Activated CD4-positive, alpha-beta memory T cell treated with anti-CD3 and anti-CD28 coated beads, Interleukin-2, amount 10 ng/mL, durations not matched to agents 7 days and 5 days (primary cell): ENCODE measurements around the gene ARF3. TPM values are rescaled to one million over a fixed set of nuclear protein-coding genes. Genes with fewer than 3 reads are reported as not detected.

ENCODE experiments used
- CTCF ChIA-PET: fragments of 350-600 bp; sonication (Branson Sonifier 250); formaldehyde crosslinking; loops from one replicate; lab custom pipeline; 2021; ENCODE audit warnings: antibody characterized with exemption, inconsistent platforms; lab: Charles Lee
- POLR2A ChIA-PET: fragments of 350-600 bp; sonication (Branson Sonifier 250); formaldehyde crosslinking; loops from one replicate; lab custom pipeline; 2021; ENCODE audit warnings: antibody characterized with exemption; lab: Charles Lee
- DNase-seq: peaks from one replicate; pipeline ENCODE4 v3.0.0-alpha.2; 2020
- H3K27ac Mint-ChIP-seq: one replicate; pipeline ENCODE4 v1.8.0; 2021; ENCODE audit warnings: mild to moderate bottlenecking, mixed read lengths
- H3K27me3 Mint-ChIP-seq: one replicate; pipeline ENCODE4 v1.8.0; 2021; ENCODE audit warnings: mixed read lengths
- H3K36me3 Mint-ChIP-seq: one replicate; pipeline ENCODE4 v1.8.0; 2021; ENCODE audit warnings: low read depth, mixed read lengths
- H3K4me1 Mint-ChIP-seq: one replicate; pipeline ENCODE4 v1.8.0; 2021; ENCODE audit warnings: mixed read lengths
- H3K4me3 Mint-ChIP-seq: one replicate; pipeline ENCODE4 v1.8.0; 2021; ENCODE audit warnings: mild to moderate bottlenecking, mixed read lengths
- H3K9me3 Mint-ChIP-seq: one replicate; pipeline ENCODE4 v1.8.0; 2021; ENCODE audit warnings: mixed read lengths
- total RNA-seq, 2 experiments: library from RNA; stranded (reverse); gene quantifications; one replicate each; pipeline ENCODE4 v1.2.3, GENCODE V29; 2021

ARF3 gene
- total RNA-seq, 2 experiments from 2014 or later, result 114 to 122 TPM

GRCh38 chr12:48936379-48936979 is 20.8 kb downstream of the ARF3 start:
- H3K27ac Mint-ChIP-seq, result no peak overlapping the region
- CTCF ChIA-PET, result interaction anchor here (0.7 to 6.3 kb wide), 22 partner anchors 8 to 226 kb away, joined by 3 to 76 read pairs (median 4); partner anchors contain the start of genes ARF3, DDX23, FKBP11 and RND1

GRCh38 chr12:48934312-48934706 is 23.0 kb downstream of the ARF3 start:
- no peak for DNase-seq
- H3K27ac Mint-ChIP-seq, result peak overlapping the region; percentile 96
- H3K4me3 Mint-ChIP-seq, result peak overlapping the region; percentile 64
- peaks cover 33% of the 10 kb centered on the region for H3K4me1 Mint-ChIP-seq
- CTCF ChIA-PET, result interaction anchor here (1.0 to 6.3 kb wide), 16 partner anchors 9 to 154 kb away, joined by 3 to 76 read pairs (median 6); partner anchors contain the start of genes ARF3, DDX23, FKBP11 and WNT1
- no peaks in the 10 kb centered on the region for H3K9me3 Mint-ChIP-seq
- peaks cover 53% of the 10 kb centered on the region for H3K36me3 Mint-ChIP-seq
- POLR2A ChIA-PET, result interaction anchor here (0.7 to 5.6 kb wide), 8 partner anchors 9 to 82 kb away, joined by 3 to 33 read pairs (median 6); partner anchors contain the start of genes DDX23, FKBP11, RND1 and WNT1
- no peaks in the 10 kb centered on the region for H3K27me3 Mint-ChIP-seq

More at GRCh38 chr12:48936379-48936979, 20.8 kb downstream of the ARF3 start:
- Mint-ChIP-seq H3K4me3 (no peak overlapping the region), H3K4me1 (peaks cover 28% of the 10 kb centered on the region), H3K27me3 (no peaks in the 10 kb centered on the region), H3K36me3 (peaks cover 50% of the 10 kb centered on the region), H3K9me3 (no peaks in the 10 kb centered on the region)
- peak; percentile 83 for DNase-seq
- POLR2A ChIA-PET, result interaction anchor here (1.5 to 5.6 kb wide), 3 partner anchors 12 to 84 kb away, joined by 3 to 33 read pairs (median 30); partner anchors contain the start of genes DDX23 and FKBP11

GRCh38 chr12:48933664-48934311 is 23.5 kb downstream of the ARF3 start:
- Mint-ChIP-seq H3K36me3 (peaks cover 50% of the 10 kb centered on the region), H3K4me1 (peaks cover 33% of the 10 kb centered on the region), H3K27ac (peak overlapping the region; percentile 96), H3K4me3 (peak overlapping the region; percentile 64), H3K27me3 (no peaks in the 10 kb centered on the region), H3K9me3 (no peaks in the 10 kb centered on the region)
- CTCF ChIA-PET, result interaction anchor here (0.7 to 6.3 kb wide), 16 partner anchors 8 to 154 kb away, joined by 3 to 76 read pairs (median 6); partner anchors contain the start of genes DDX23, FKBP11 and WNT1
- POLR2A ChIA-PET, result interaction anchor here (0.5 to 5.6 kb wide), 10 partner anchors 9 to 218 kb away, joined by 3 to 33 read pairs (median 4); partner anchors contain the start of genes DDX23, FKBP11 and RND1
- DNase-seq, result peak; percentile 54

GRCh38 chr12:48932878-48933277 is 24.4 kb downstream of the ARF3 start:
- Mint-ChIP-seq H3K36me3 (peaks cover 48% of the 10 kb centered on the region), H3K4me1 (peaks cover 33% of the 10 kb centered on the region), H3K9me3 (no peaks in the 10 kb centered on the region), H3K27me3 (no peaks in the 10 kb centered on the region), H3K27ac (peak overlapping the region; percentile 96), H3K4me3 (peak overlapping the region; percentile 61)
- ChIA-PET POLR2A (interaction anchor here (0.7 to 5.5 kb wide), 6 partner anchors 8 to 87 kb away, joined by 3 to 30 read pairs (median 4); partner anchors contain the start of genes FKBP11 and RND1), CTCF (interaction anchor here (0.6 to 6.3 kb wide), 5 partner anchors 7 to 81 kb away, joined by 3 to 76 read pairs (median 5); partner anchors contain the start of genes DDX23 and FKBP11)
- peak; percentile 29 for DNase-seq

- DNase-seq, result no peak
- CTCF ChIA-PET, result interaction anchor here (0.6 to 1.4 kb wide), 4 partner anchors 9 to 78 kb away, joined by 3 to 6 read pairs (median 4); partner anchors contain the start of gene DDX23
- Mint-ChIP-seq H3K27ac (no peak overlapping the region), H3K27me3 (no peaks in the 10 kb centered on the region), H3K4me3 (no peak overlapping the region), H3K36me3 (peaks cover 46% of the 10 kb centered on the region), H3K4me1 (peaks cover 43% of the 10 kb centered on the region), H3K9me3 (no peaks in the 10 kb centered on the region)
- POLR2A ChIA-PET, result interaction anchor here (1.0 to 1.4 kb wide), 2 partner anchors 12 to 78 kb away, joined by 3 to 7 read pairs; partner anchors contain the start of gene DDX23
Observed at GRCh38 chr12:48930475-48930874, 26.8 kb downstream of the ARF3 start.

- no peak for DNase-seq
- no peaks in the 10 kb centered on the region for H3K27me3 Mint-ChIP-seq
- POLR2A ChIA-PET, result interaction anchor here (1.0 to 1.4 kb wide), 2 partner anchors 12 to 77 kb away, joined by 3 to 7 read pairs; partner anchors contain the start of gene DDX23
- H3K4me3 Mint-ChIP-seq, result no peak overlapping the region
- H3K36me3 Mint-ChIP-seq, result peaks cover 43% of the 10 kb centered on the region
- H3K9me3 Mint-ChIP-seq, result no peaks in the 10 kb centered on the region
- H3K27ac Mint-ChIP-seq, result no peak overlapping the region
- CTCF ChIA-PET, result interaction anchor here (0.7 to 1.4 kb wide), 4 partner anchors 10 to 77 kb away, joined by 3 to 6 read pairs (median 3); partner anchors contain the start of gene DDX23
- H3K4me1 Mint-ChIP-seq, result peaks cover 40% of the 10 kb centered on the region
Observed at GRCh38 chr12:48929551-48929950, 27.7 kb downstream of the ARF3 start.

- Mint-ChIP-seq H3K4me3 (peak overlapping the region; percentile 15), H3K4me1 (peaks cover 41% of the 10 kb centered on the region), H3K36me3 (peaks cover 51% of the 10 kb centered on the region), H3K9me3 (no peaks in the 10 kb centered on the region), H3K27ac (peak overlapping the region; percentile 33), H3K27me3 (no peaks in the 10 kb centered on the region)
- DNase-seq, result no peak
- ChIA-PET CTCF (interaction anchor here (1.0 to 8.2 kb wide), 5 partner anchors 10 to 61 kb away, joined by 3 to 61 read pairs (median 4); partner anchors contain the start of gene WNT1), POLR2A (interaction anchor here (0.9 kb wide), 1 partner anchor 24 kb away, joined by 3 read pairs; no protein-coding TSS in a partner anchor)
Observed at GRCh38 chr12:48927261-48927660, 30.0 kb downstream of the ARF3 start.

GRCh38 chr12:48925304-48926011 is 31.8 kb downstream of the ARF3 start, which contains the start of gene FKBP11:
Gene FKBP11, minus strand, starts transcription at chr12:48925492. Its CDS starts 64 bp downstream, at chr12:48925428.
- peaks cover 59% of the 10 kb centered on the region for H3K36me3 Mint-ChIP-seq

GRCh38 chr12:48924617-48925303 is 32.5 kb downstream of the ARF3 start:
- peak overlapping the region; percentile 94 for H3K4me3 Mint-ChIP-seq
- peaks cover 53% of the 10 kb centered on the region for H3K36me3 Mint-ChIP-seq
- H3K27ac Mint-ChIP-seq, result peak overlapping the region; percentile 89
- H3K9me3 Mint-ChIP-seq, result no peaks in the 10 kb centered on the region
- ChIA-PET CTCF (interaction anchor here (0.7 to 8.2 kb wide), 14 partner anchors 11 to 167 kb away, joined by 3 to 61 read pairs (median 6); partner anchors contain the start of gene DDX23), POLR2A (interaction anchor here (0.8 to 3.3 kb wide), 19 partner anchors 10 to 74 kb away, joined by 3 to 30 read pairs (median 4); partner anchors contain the start of genes ARF3, DDX23 and RND1)
- H3K27me3 Mint-ChIP-seq, result no peaks in the 10 kb centered on the region
- DNase-seq, result peak; percentile 71
- H3K4me1 Mint-ChIP-seq, result peaks cover 43% of the 10 kb centered on the region

More at GRCh38 chr12:48925304-48926011, 31.8 kb downstream of the ARF3 start, which contains the start of gene FKBP11:
- H3K4me1 Mint-ChIP-seq, result peaks cover 43% of the 10 kb centered on the region
- peak within 1 kb of the TSS; percentile 89 for H3K27ac Mint-ChIP-seq
- DNase-seq, result peak; percentile 70
- CTCF ChIA-PET, result interaction anchor here (0.6 to 8.2 kb wide), 16 partner anchors 10 to 167 kb away, joined by 3 to 61 read pairs (median 4); partner anchors contain the start of gene DDX23
- no peaks in the 10 kb centered on the region for H3K27me3 Mint-ChIP-seq
- no peaks in the 10 kb centered on the region for H3K9me3 Mint-ChIP-seq
- peak within 1 kb of the TSS; percentile 94 for H3K4me3 Mint-ChIP-seq
- POLR2A ChIA-PET, result interaction anchor here (0.8 to 3.3 kb wide), 17 partner anchors 10 to 75 kb away, joined by 3 to 30 read pairs (median 5); partner anchors contain the start of genes ARF3, DDX23 and RND1

- Mint-ChIP-seq H3K4me3 (no peak overlapping the region), H3K27ac (peak overlapping the region; percentile 89), H3K9me3 (no peaks in the 10 kb centered on the region), H3K4me1 (peaks cover 51% of the 10 kb centered on the region), H3K36me3 (peaks cover 49% of the 10 kb centered on the region), H3K27me3 (no peaks in the 10 kb centered on the region)
- DNase-seq, result no peak
- ChIA-PET CTCF (interaction anchor here (0.7 to 8.2 kb wide), 4 partner anchors 20 to 862 kb away, joined by 3 to 61 read pairs (median 19); partner anchors contain the start of gene DDX23), POLR2A (interaction anchor here (0.9 to 3.3 kb wide), 6 partner anchors 10 to 94 kb away, joined by 3 to 30 read pairs (median 5); partner anchors contain the start of gene RND1)
Observed at GRCh38 chr12:48923117-48923516, 34.2 kb downstream of the ARF3 start.
